ENCODE data around the gene EXOC3L4. TPM values are rescaled to one million over a fixed set of nuclear protein-coding genes. Genes with fewer than 3 reads are reported as not detected.

EXOC3L4 gene
- total and polyA plus RNA-seq, 2 donors from 2014 or later, result 11.6 to 15.6 TPM

- FAIRE-seq, result no peak
- Histone ChIP-seq H3K4me3 (ENCODE audit: low read length in 3 of 3) (no peak overlapping the region), H3K27ac (ENCODE audit: low read depth in 2 of 2, low read length in 2 of 2) (peak overlapping the region in 1 of 2 donors; percentile 17), H3K36me3 (ENCODE audit: control insufficient read depth in 2 of 3, insufficient read depth in 3 of 3, low read length in 3 of 3) (no peaks in the 10 kb centered on the region), H3K9ac (ENCODE audit: low read length in 3 of 3) (no peak overlapping the region), H3K9me3 (ENCODE audit: control insufficient read depth in 2 of 3, insufficient read depth in 1 of 3, low read length in 3 of 3) (no peaks in the 10 kb centered on the region), H3K27me3 (ENCODE audit: control insufficient read depth, insufficient read depth, low read length) (no peaks in the 10 kb centered on the region), H3K4me1 (ENCODE audit: control insufficient read depth in 2 of 3, insufficient read depth in 2 of 3, low read depth in 1 of 3, low read length in 3 of 3) (peaks cover 0 to 13% (median 9%) of the 10 kb centered on the region in 3 donors)
- no peak for DNase-seq
- no peak for TF ChIP-seq CTCF (IDR thresholded peaks at IDR 0.05; ENCODE audit: borderline replicate concordance, extremely low read depth, insufficient read depth)
- intact Hi-C loops (cut with DNase I), result no loop called here
Observed at GRCh38 chr14:103050935-103051334, 43.6 kb upstream of the EXOC3L4 start.

- H3K27ac ChIP-seq (ENCODE audit: low read depth in 2 of 2, low read length in 2 of 2), result no peak overlapping the region
- intact Hi-C loops (cut with DNase I), result no loop called here
- H3K9ac ChIP-seq (ENCODE audit: low read length in 3 of 3), result no peak overlapping the region
- no peak for DNase-seq
- no peak for TF ChIP-seq CTCF (IDR thresholded peaks at IDR 0.05; ENCODE audit: borderline replicate concordance, extremely low read depth, insufficient read depth)
- FAIRE-seq, result no peak
- H3K4me1 ChIP-seq (ENCODE audit: control insufficient read depth in 2 of 3, insufficient read depth in 2 of 3, low read depth in 1 of 3, low read length in 3 of 3), result peaks cover 0 to 11% (median 8%) of the 10 kb centered on the region in 3 donors
- H3K4me3 ChIP-seq (ENCODE audit: low read length in 3 of 3), result no peak overlapping the region
- no peaks in the 10 kb centered on the region for H3K27me3 ChIP-seq (ENCODE audit: control insufficient read depth, insufficient read depth, low read length)
- no peaks in the 10 kb centered on the region for H3K9me3 ChIP-seq (ENCODE audit: control insufficient read depth in 2 of 3, insufficient read depth in 1 of 3, low read length in 3 of 3)
- H3K36me3 ChIP-seq (ENCODE audit: control insufficient read depth in 2 of 3, insufficient read depth in 3 of 3, low read length in 3 of 3), result no peaks in the 10 kb centered on the region
Observed at GRCh38 chr14:103052407-103052806, 42.1 kb upstream of the EXOC3L4 start.

- Histone ChIP-seq H3K9ac (ENCODE audit: low read length in 3 of 3) (peak overlapping the region in 2 of 3 donors; percentile 55 to 59), H3K9me3 (ENCODE audit: control insufficient read depth in 2 of 3, insufficient read depth in 1 of 3, low read length in 3 of 3) (no peaks in the 10 kb centered on the region), H3K27me3 (ENCODE audit: control insufficient read depth, insufficient read depth, low read length) (no peaks in the 10 kb centered on the region), H3K27ac (ENCODE audit: low read depth in 2 of 2, low read length in 2 of 2) (peak overlapping the region; percentile 63 to 89), H3K36me3 (ENCODE audit: control insufficient read depth in 2 of 3, insufficient read depth in 3 of 3, low read length in 3 of 3) (no peaks in the 10 kb centered on the region), H3K4me3 (ENCODE audit: low read length in 3 of 3) (peak overlapping the region; percentile 28 to 76 (median 70)), H3K4me1 (ENCODE audit: control insufficient read depth in 2 of 3, insufficient read depth in 2 of 3, low read depth in 1 of 3, low read length in 3 of 3) (peaks cover 0 to 23% (median 8%) of the 10 kb centered on the region in 3 donors)
- FAIRE-seq (no peak), DNase-seq (no peak)
- intact Hi-C loops (cut with DNase I), result no loop called here
- no peak for TF ChIP-seq CTCF (IDR thresholded peaks at IDR 0.05; ENCODE audit: borderline replicate concordance, extremely low read depth, insufficient read depth)
Observed at GRCh38 chr14:103055695-103056094, 38.8 kb upstream of the EXOC3L4 start.
